GM19035 (cell line): ENCODE results near the gene TENT5A.
A peak's percentile ranks its signal among the peaks of the same experiment; 100 is the strongest.

Experiments used
- ATAC-seq: cut with Tn5 transposase; IDR thresholded peaks from one replicate; pipeline ENCODE4 v1.9.1; 2021; ENCODE audit not compliant: unreplicated experiment

Gene TENT5A

GRCh38 chr6:81772741-81773140, 20.3 kb upstream of the TENT5A start:
- peak; percentile 99 for ATAC-seq

GRCh38 chr6:81771097-81771496, 18.6 kb upstream of the TENT5A start:
- ATAC-seq, result no peak

- no peak for ATAC-seq
These were observed 17.9 kb upstream of the TENT5A start for GRCh38 chr6:81770381-81770780.

GRCh38 chr6:81769824-81770223, 17.3 kb upstream of the TENT5A start:
- ATAC-seq, result no peak

- ATAC-seq, result no peak
These were observed 15.9 kb upstream of the TENT5A start for GRCh38 chr6:81768150-81768942.

- no peak for ATAC-seq
These were observed 14.8 kb upstream of the TENT5A start for GRCh38 chr6:81767163-81767891.

- no peak for ATAC-seq
These were observed 14.1 kb upstream of the TENT5A start for GRCh38 chr6:81766482-81767069.

- ATAC-seq, result no peak
These were observed 12.1 kb upstream of the TENT5A start for GRCh38 chr6:81764531-81764930.

GRCh38 chr6:81763968-81764367, 11.5 kb upstream of the TENT5A start:
- no peak for ATAC-seq

- no peak for ATAC-seq
These were observed 10.6 kb upstream of the TENT5A start for GRCh38 chr6:81763051-81763450.

GRCh38 chr6:81762606-81763005, 10.1 kb upstream of the TENT5A start:
- no peak for ATAC-seq

- no peak for ATAC-seq
These were observed 9.7 kb upstream of the TENT5A start for GRCh38 chr6:81762132-81762531.

GRCh38 chr6:81761197-81761596, 8.7 kb upstream of the TENT5A start:
- no peak for ATAC-seq

- peak; percentile 66 for ATAC-seq
These were observed 7.3 kb upstream of the TENT5A start for GRCh38 chr6:81759782-81760181.

GRCh38 chr6:81758221-81758620, 5.7 kb upstream of the TENT5A start:
- no peak for ATAC-seq

- no peak for ATAC-seq
These were observed 4.2 kb upstream of the TENT5A start for GRCh38 chr6:81756690-81757089.

- ATAC-seq, result no peak
These were observed 3.1 kb upstream of the TENT5A start for GRCh38 chr6:81755551-81755950.

- ATAC-seq, result no peak
These were observed 2.4 kb upstream of the TENT5A start for GRCh38 chr6:81754906-81755305.

- ATAC-seq, result peak; percentile 35
These were observed 1.5 kb upstream of the TENT5A start for GRCh38 chr6:81753711-81754577.

- ATAC-seq, result peak; percentile 46
These were observed 635 bp upstream of the TENT5A start for GRCh38 chr6:81752921-81753710.
